Left lung (tissue), 10 donors: ENCODE measurements around the gene NEK10. TPM values are rescaled to one million over a fixed set of nuclear protein-coding genes. Genes with fewer than 3 reads are reported as not detected.

Experiments used
- ATAC-seq: fragments of 200-7000 bp; cut with Tn5 transposase; one replicate; pipeline ENCODE4 v1.9.1; 2020; ENCODE audit warnings: moderate library complexity
- DNase-seq, 4 donors: peaks; one replicate each; pipeline ENCODE4 v3.0.0-alpha.2; 2013 to 2020
- H3K27ac ChIP-seq, 2 donors: fragments of 200-600 bp; sonication (generic) in 1 of 2; one replicate each; pipeline versions ENCODE4 v1.5.0 to v1.8.0; 2020 to 2021
- H3K27me3 ChIP-seq, 2 donors: fragments of 200-600 bp; sonication (generic) in 1 of 2; one replicate each; pipeline versions ENCODE4 v1.5.0 to v1.8.0; 2020 to 2021
- H3K36me3 ChIP-seq, 2 donors: fragments of 200-600 bp; sonication (generic) in 1 of 2; one replicate each; pipeline versions ENCODE4 v1.5.0 to v1.8.0; 2020 to 2021
- H3K4me1 ChIP-seq, 2 donors: fragments of 200-600 bp; one replicate each; pipeline ENCODE4 v1.8.0; 2021
- H3K4me3 ChIP-seq, 2 donors: fragments of 200-600 bp; sonication (generic) in 1 of 2; one replicate each; pipeline versions ENCODE4 v1.5.0 to v1.8.0; 2020 to 2021; ENCODE audit warnings: mild to moderate bottlenecking in 1 of 2
- H3K9me3 ChIP-seq, 2 donors: fragments of 200-600 bp; sonication (generic) in 1 of 2; one replicate each; pipeline versions ENCODE4 v1.5.0 to v1.8.0; 2020 to 2021
- CTCF ChIP-seq, 2 donors: fragments of 200-600 bp; sonication (generic) in 1 of 2; IDR thresholded peaks; one replicate each; pipeline versions ENCODE4 v1.5.0 to v1.8.0; 2021; ENCODE audit warnings: antibody characterized with exemption in 2 of 2
- intact Hi-C, 2 donors: fragments of 100-400 bp; cut with DNase I; formaldehyde crosslinking; loops; one replicate each; pipeline versions ENCODE4 v1.11.2 to v1.14.2; 2022
- polyA plus RNA-seq, 6 donors: library from polyadenylated mRNA; unstranded; fragments of 120-200 nt; gene quantifications; one replicate each; pipeline ENCODE4 v1.2.1, GENCODE V29; 2013; ENCODE audit not compliant: insufficient read length in 6 of 6
- total RNA-seq, 2 donors: library from RNA; stranded (reverse); fragmentation: NEBNext Ultra II Directional; extraction: Animal tissue kit (Norgen Biotek cat#: 25700); gene quantifications; one replicate each; pipeline ENCODE4 v1.2.1, GENCODE V29; 2021
- donor health status: DM: no; HTN: yes; CAD: no.
- donor health status: DM: no; HTN: no; CAD: no.

The NEK10 gene
- total and polyA plus RNA-seq, 8 donors: 1.5 to 7.9 (median 5.5) TPM

GRCh38 chr3:27193056-27193455, 176.1 kb downstream of the NEK10 start:
- H3K27ac ChIP-seq: no peak overlapping the region
- no peaks in the 10 kb centered on the region for H3K36me3 ChIP-seq
- ATAC-seq: no peak
- no peaks in the 10 kb centered on the region for H3K4me1 ChIP-seq
- DNase-seq: no peak
- H3K4me3 ChIP-seq: no peak overlapping the region
- intact Hi-C loops: no loop called here
- H3K9me3 ChIP-seq: peaks cover 0 to 2% of the 10 kb centered on the region in 2 donors
- no peaks in the 10 kb centered on the region for H3K27me3 ChIP-seq
- no peak for TF ChIP-seq CTCF (IDR thresholded peaks at IDR 0.05)

GRCh38 chr3:27186013-27186412, 183.2 kb downstream of the NEK10 start:
- no peaks in the 10 kb centered on the region for H3K36me3 ChIP-seq
- H3K9me3 ChIP-seq: no peaks in the 10 kb centered on the region
- H3K4me1 ChIP-seq: no peaks in the 10 kb centered on the region
- TF ChIP-seq CTCF (IDR thresholded peaks at IDR 0.05): no peak
- DNase-seq: no peak
- no peak for ATAC-seq
- intact Hi-C loops: no loop called here
- H3K4me3 ChIP-seq: no peak overlapping the region
- no peaks in the 10 kb centered on the region for H3K27me3 ChIP-seq
- no peak overlapping the region for H3K27ac ChIP-seq

GRCh38 chr3:27185231-27185989, 183.8 kb downstream of the NEK10 start:
- H3K9me3 ChIP-seq: no peaks in the 10 kb centered on the region
- no peaks in the 10 kb centered on the region for H3K4me1 ChIP-seq
- H3K27me3 ChIP-seq: no peaks in the 10 kb centered on the region
- ATAC-seq: no peak
- no peak overlapping the region for H3K4me3 ChIP-seq
- TF ChIP-seq CTCF (IDR thresholded peaks at IDR 0.05): no peak
- intact Hi-C loops: no loop called here
- H3K36me3 ChIP-seq: no peaks in the 10 kb centered on the region
- DNase-seq: no peak
- no peak overlapping the region for H3K27ac ChIP-seq

- no peaks in the 10 kb centered on the region for H3K27me3 ChIP-seq
- H3K36me3 ChIP-seq: no peaks in the 10 kb centered on the region
- DNase-seq (no peak), ATAC-seq (no peak)
- intact Hi-C loops: no loop called here
- no peak overlapping the region for H3K27ac ChIP-seq
- no peak overlapping the region for H3K4me3 ChIP-seq
- no peaks in the 10 kb centered on the region for H3K9me3 ChIP-seq
- no peak for TF ChIP-seq CTCF (IDR thresholded peaks at IDR 0.05)
- H3K4me1 ChIP-seq: no peaks in the 10 kb centered on the region
Measured at GRCh38 chr3:27184261-27184660, 184.9 kb downstream of the NEK10 start.

- no peak overlapping the region for H3K27ac ChIP-seq
- H3K4me1 ChIP-seq: no peaks in the 10 kb centered on the region
- H3K36me3 ChIP-seq: no peaks in the 10 kb centered on the region
- H3K27me3 ChIP-seq: no peaks in the 10 kb centered on the region
- intact Hi-C loops: no loop called here
- no peak for TF ChIP-seq CTCF (IDR thresholded peaks at IDR 0.05)
- no peak for ATAC-seq
- no peaks in the 10 kb centered on the region for H3K9me3 ChIP-seq
- DNase-seq: no peak
- H3K4me3 ChIP-seq: no peak overlapping the region
Measured at GRCh38 chr3:27176256-27176655, 192.9 kb downstream of the NEK10 start.
